Activated CD8-positive, alpha-beta memory T cell treated with anti-CD3 and anti-CD28 coated beads, Interleukin-2, amount 50 U/mL, for 24 hours (primary cell): Measurements from ENCODE around the gene UBASH3B.

Experiments used
- DNase-seq: peaks from one replicate; pipeline ENCODE4 v3.0.0-alpha.2; 2020; ENCODE audit errors: extremely low read depth

UBASH3B gene

GRCh38 chr11:122646549-122647340, 8.8 kb upstream of the UBASH3B start:
- DNase-seq = no peak

DNA sequence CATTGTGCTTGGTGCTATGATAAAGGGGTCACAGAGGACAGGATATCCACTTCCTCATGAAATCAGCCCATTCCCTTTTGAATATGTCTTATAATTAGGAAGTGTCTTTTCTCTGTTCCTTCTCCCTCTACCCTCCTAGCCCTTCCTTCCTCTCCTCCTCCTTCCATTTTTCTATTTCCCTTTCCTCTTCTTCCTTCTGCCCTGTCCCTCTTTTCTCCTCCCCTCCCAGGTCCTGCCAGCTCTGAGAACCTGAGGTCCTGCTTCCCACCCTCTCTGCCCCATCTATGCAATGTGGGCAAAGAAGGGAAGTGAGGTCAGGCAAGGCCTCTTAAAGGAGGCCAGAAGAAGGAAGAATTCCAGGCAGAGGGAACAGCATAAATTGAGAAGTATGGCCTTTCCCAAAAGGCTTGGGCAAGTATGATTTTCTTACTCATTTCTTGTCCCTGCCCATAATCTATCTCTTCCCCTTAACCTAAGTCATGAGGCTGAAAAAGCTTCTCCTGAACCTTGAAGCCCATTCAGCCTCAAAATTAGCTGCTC, 7.7 kb upstream of the UBASH3B start:
- DNase-seq = no peak

GRCh38 chr11:122649116-122649515, 6.4 kb upstream of the UBASH3B start:
- DNase-seq = no peak

- no peak for DNase-seq
These were observed 4.9 kb upstream of the UBASH3B start for GRCh38 chr11:122650619-122651018.

- DNase-seq = no peak
These were observed 3.0 kb upstream of the UBASH3B start for GRCh38 chr11:122652495-122652894.

DNA sequence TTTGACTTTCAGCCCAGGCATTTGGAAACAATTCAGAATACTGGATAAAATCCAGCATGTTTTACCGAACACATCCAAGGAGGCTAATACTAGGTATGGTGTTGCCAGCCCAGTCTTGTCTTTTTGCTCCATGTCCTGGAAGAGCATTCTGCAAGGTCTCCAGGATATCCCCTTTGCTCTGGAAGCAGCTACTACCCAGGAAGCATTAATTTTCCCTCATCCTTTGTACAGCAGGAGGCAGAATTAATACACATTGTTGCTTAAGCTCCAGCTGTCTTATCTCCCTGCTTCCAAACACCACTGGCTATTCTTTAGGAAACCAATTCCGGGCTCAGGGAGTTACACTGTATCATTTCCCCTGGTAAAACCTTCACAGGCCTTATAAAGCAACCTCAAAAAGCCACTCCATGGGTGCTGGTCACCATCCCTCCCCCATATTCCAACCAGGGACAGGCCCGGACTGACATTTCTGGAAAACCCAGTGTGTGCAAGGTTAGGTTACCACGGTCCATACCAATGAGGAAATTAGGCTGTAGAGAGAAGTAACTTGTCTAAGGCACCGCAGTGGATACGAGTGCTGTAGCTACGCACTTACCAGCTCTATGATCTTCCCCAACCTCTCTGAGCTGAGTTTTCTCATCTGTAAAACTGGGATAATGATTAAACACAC, 1.5 kb upstream of the UBASH3B start:
- no peak for DNase-seq

- DNase-seq = no peak
These were observed 630 bp downstream of the UBASH3B start for GRCh38 chr11:122656073-122656630.

GRCh38 chr11:122656631-122657101, 1.1 kb downstream of the UBASH3B start:
- no peak for DNase-seq

DNA sequence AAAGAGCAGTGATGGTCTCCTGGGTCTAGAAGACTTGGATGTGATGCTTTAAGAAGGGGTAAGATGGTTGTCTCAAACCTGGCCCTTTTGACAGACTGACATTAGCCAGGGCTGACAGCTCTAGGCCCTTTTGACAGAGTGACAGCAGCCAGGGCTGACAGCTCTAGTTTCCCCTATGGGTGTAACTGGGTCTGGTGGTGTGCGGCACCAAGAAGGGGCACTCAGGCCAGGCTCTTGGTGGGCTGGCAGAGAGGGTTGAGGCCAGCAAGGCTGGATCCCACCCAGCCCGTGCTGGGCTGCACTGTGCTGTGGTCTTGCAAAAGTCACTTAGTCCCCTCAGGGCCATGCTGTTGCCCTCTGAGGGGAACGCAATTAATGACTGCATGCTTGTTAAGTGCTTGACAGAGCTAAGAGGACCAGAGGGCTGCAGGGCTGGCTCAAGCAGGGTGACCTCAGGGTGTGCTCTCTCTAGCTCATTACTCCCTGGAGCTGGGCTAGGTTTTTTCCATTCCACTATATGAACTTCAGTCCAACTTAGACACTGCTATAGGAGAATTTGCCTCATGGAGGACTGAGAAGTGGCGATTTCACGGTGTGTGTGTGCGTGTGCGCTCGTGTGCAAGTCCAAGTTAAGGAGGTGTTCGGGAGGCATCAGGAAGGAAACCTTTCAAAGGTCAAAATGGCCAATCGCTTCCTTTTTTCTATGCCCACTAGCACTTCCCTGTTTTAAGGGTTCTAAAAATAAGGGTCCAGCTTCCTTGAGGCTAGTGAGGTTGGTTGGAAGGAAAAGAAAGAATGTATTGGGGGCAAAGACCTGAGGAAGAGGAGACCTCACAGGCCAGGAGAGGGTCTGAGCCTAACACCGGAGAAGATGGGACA, 4.4 kb downstream of the UBASH3B start:
- DNase-seq = no peak

DNA sequence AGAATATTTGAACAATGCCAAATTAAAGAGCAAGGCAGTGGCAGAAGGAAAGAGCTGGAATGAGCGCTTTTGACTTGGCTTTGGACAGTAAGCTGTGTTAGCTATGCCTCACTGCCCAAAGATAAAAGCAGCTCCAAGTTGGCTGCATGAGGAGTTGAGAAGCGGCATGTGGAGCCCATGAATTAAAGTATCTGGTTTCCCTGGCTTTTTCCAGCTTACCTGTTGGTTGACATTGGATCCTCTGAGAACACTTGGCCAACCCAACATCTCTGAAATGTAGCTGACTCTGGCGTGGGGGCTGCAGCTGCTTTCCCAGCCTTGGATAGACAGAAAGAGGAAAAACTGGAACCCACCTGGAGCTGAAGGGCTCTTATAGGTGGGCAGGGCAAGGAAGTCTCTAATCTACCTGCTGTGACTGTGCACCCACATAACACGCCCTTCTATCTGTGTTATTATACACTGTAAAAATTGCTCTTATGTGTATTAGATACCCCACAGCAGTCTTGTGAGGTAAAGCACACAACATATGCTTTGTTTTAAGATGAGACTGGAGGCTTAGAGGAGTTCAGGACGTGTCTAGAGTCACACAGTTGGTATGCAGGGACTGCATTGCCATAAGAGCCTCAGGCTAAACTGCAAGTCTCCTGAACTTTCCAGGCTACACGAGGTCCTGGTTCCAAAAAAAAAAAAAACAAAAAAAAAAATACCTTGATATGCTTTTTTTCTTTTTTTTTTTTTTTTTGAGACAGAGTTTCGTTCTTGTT, 5.8 kb downstream of the UBASH3B start:
- DNase-seq = no peak

DNA sequence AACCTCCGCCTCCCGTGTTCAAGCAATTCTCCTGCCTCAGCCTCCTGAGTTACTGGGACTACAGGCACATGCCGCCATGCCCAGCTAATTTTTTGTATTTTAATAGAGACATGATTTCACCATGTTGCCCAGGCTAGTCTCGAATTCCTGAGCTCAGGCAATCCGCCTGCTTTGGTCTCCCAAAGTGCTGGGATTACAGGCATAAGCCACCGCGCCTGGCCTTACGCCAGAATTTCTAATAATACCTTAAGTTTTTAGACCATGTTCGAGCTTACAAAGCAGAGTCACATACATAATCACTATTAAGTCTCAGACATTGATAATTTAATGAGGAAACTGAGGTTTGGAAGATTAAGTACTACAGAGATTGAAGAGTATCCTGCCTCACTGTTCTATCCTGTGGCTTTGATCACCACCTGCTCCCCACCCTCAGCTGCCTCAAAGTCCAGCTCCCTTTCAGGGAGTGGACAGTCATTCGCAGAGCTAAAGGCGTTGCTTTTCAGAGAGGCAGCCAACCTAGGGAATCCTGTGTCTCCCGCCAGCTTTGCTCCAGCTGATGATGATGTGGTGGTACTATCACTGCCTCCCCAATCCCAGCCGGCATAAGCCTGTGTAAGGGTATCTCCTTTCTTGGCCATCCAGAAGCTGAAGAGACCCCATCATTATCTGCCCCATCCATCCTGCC, 7.7 kb downstream of the UBASH3B start:
- DNase-seq = no peak

- DNase-seq = no peak
These were observed 8.2 kb downstream of the UBASH3B start for GRCh38 chr11:122663764-122664163.

DNA sequence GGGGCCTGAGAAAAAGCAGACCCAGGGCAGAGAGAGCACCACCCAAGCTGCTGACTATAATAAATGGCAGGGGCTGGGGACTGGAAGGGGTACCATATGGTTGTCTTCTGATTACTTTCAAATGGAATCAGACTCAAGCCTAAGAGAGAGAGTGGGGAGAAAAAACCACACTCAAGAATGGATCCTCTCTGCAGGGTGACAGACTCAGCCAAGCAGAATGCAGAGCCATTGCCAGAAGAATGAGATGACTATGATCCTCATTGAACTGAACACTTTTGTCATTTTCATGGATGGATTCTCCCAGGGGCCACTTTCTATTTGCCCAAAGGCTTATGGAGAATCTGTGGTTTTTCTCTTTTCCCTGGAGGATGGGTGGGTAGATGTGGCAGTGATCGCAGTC, 8.7 kb downstream of the UBASH3B start:
- DNase-seq = no peak

DNA sequence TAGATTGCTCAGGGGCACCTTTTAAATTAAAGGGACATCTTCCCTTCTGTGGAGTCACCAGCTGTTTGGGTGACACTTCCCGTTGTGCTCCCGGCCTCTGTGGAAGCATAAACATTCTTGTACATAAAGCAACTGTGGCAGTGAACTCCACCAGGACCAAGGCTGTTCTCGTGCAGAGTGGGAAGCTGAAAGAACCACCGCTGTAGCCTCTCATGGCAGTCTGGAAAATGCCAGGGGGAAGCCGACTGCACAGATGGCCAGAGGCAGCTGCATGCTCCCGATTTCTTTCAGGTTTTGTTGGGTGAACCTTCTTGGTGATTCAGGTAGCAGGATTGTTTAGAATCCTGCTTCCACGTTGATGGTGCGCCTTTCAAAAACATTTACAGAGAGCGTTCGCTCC, 10.3 kb downstream of the UBASH3B start:
- DNase-seq = no peak

DNA sequence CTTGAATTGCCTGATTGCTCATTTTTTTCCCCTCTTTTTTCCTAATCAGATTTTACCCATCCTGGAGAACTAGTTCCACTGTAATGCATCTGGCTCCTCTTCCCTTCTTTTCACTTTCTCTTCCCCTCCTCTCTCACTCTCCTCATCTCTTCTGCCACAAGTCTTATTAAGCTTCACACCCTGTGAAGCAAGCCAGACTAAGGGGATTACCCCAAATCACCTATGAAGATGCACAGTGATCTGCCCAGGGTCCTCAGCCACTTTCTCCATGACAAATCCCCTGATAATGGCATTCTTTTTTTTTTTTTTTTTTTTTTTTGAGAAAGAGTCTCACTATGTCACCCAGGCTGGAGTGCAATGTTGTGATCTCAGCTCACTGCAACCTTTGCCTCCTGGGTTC, 11.2 kb downstream of the UBASH3B start:
- no peak for DNase-seq

GRCh38 chr11:122668562-122669090, 13.1 kb downstream of the UBASH3B start:
- DNase-seq = no peak

DNA sequence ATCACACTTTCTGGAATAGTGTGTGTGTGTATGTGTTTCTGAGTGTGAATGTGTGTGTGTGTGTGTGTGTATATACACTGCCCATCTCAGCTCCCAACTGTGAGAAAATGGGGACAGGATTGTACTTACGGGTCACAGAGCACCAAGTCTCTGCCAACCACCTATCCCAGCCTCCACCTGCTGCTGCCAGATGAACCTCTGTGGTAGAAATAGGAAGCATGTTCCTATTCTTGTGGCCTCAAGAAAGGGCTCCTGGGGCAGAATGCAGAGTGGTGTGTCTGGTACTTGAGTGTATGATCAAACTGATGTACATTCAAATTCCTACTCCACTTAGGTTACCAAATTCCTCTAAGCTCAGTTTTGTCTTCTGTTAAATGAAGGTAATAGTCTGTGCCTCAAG, 14.6 kb downstream of the UBASH3B start:
- no peak for DNase-seq

- DNase-seq = no peak
These were observed 15.9 kb downstream of the UBASH3B start for GRCh38 chr11:122671400-122671891.

GRCh38 chr11:122672892-122673291, 17.4 kb downstream of the UBASH3B start:
- DNase-seq = no peak

DNA sequence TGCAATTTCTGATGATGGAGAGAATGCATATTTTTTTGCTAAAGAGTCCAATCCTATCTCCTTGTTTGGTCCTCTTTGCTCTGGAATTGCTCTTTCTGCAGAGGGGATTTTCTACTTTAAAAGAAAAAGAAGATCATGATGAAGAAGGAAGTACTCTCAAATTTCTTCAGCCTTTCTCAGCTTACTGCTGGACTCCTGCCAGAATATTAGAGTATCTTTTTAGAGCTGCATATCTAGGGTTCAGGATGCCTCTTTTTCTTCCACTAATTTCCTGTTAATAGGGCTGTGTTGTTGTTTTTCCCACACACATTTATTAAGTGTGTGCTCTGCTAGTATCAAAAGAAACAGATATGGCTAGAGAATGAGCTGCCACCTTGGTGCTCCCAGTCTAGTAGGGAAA, 18.2 kb downstream of the UBASH3B start:
- no peak for DNase-seq
